Activated T-cell treated with anti-CD3 and anti-CD28 coated beads, Interleukin-2, amount 50 U/mL, for 4 hours (primary cell): ENCODE results near the gene PTPA. TPM values are rescaled to one million over a fixed set of nuclear protein-coding genes. Genes with fewer than 3 reads are reported as not detected.

ENCODE experiments used
- ATAC-seq, 2 donors: fragments of 200-7000 bp; cut with Tn5 transposase; one replicate each; pipeline ENCODE4 v1.10.0; 2021
- DNase-seq: peaks from one replicate; pipeline ENCODE4 v3.0.0-alpha.2; 2020
- H3K27me3 Mint-ChIP-seq: one replicate; pipeline ENCODE4 v1.8.0; 2021; ENCODE audit warnings: low read depth, mixed read lengths
- H3K36me3 Mint-ChIP-seq: one replicate; pipeline ENCODE4 v1.8.0; 2022; ENCODE audit warnings: mixed read lengths; ENCODE audit not compliant: insufficient read depth
- H3K4me1 Mint-ChIP-seq: one replicate; pipeline ENCODE4 v1.8.0; 2021; ENCODE audit warnings: low read depth, mixed read lengths
- H3K4me3 Mint-ChIP-seq: one replicate; pipeline ENCODE4 v1.8.0; 2021; ENCODE audit warnings: mild to moderate bottlenecking, moderate library complexity, mixed read lengths
- H3K9me3 Mint-ChIP-seq: one replicate; pipeline ENCODE4 v1.8.0; 2021; ENCODE audit warnings: mixed read lengths
- total RNA-seq, 3 donors: library from RNA; stranded (reverse); gene quantifications; one replicate each; pipeline ENCODE4 v1.2.1, GENCODE V29; 2021

The PTPA gene
- total RNA-seq, 3 donors from 2014 or later = 80.7 to 90.2 (median 89.9) TPM

GRCh38 chr9:129133082-129133481 lies 21.9 kb downstream of the PTPA start:
- Mint-ChIP-seq H3K36me3 (peaks cover 20% of the 10 kb centered on the region), H3K27me3 (no peaks in the 10 kb centered on the region), H3K4me3 (no peak overlapping the region), H3K9me3 (no peaks in the 10 kb centered on the region), H3K4me1 (peaks cover 6% of the 10 kb centered on the region)
- DNase-seq (no peak), ATAC-seq (no peak)

GRCh38 chr9:129135476-129135875 lies 24.3 kb downstream of the PTPA start:
- Mint-ChIP-seq H3K27me3 (no peaks in the 10 kb centered on the region), H3K4me1 (peaks cover 21% of the 10 kb centered on the region), H3K9me3 (no peaks in the 10 kb centered on the region), H3K4me3 (no peak overlapping the region), H3K36me3 (peaks cover 19% of the 10 kb centered on the region)
- no peak for DNase-seq
- ATAC-seq = no peak

- DNase-seq (no peak), ATAC-seq (no peak)
- H3K36me3 Mint-ChIP-seq = peaks cover 15% of the 10 kb centered on the region
- no peak overlapping the region for H3K4me3 Mint-ChIP-seq
- H3K27me3 Mint-ChIP-seq = no peaks in the 10 kb centered on the region
- no peaks in the 10 kb centered on the region for H3K9me3 Mint-ChIP-seq
- H3K4me1 Mint-ChIP-seq = peaks cover 30% of the 10 kb centered on the region
Observed at GRCh38 chr9:129136446-129137035, 25.3 kb downstream of the PTPA start.

GRCh38 chr9:129137292-129138143 lies 26.3 kb downstream of the PTPA start:
- Mint-ChIP-seq H3K27me3 (no peaks in the 10 kb centered on the region), H3K4me1 (peaks cover 30% of the 10 kb centered on the region), H3K4me3 (no peak overlapping the region), H3K36me3 (peaks cover 12% of the 10 kb centered on the region), H3K9me3 (no peaks in the 10 kb centered on the region)
- no peak for DNase-seq
- ATAC-seq = no peak

- DNase-seq (no peak), ATAC-seq (no peak)
- Mint-ChIP-seq H3K4me3 (no peak overlapping the region), H3K27me3 (no peaks in the 10 kb centered on the region), H3K36me3 (peaks cover 16% of the 10 kb centered on the region), H3K9me3 (no peaks in the 10 kb centered on the region), H3K4me1 (peaks cover 36% of the 10 kb centered on the region)
Observed at GRCh38 chr9:129138144-129138462, 26.9 kb downstream of the PTPA start.

GRCh38 chr9:129138476-129139232 lies 27.4 kb downstream of the PTPA start:
- Mint-ChIP-seq H3K4me1 (peaks cover 39% of the 10 kb centered on the region), H3K36me3 (peaks cover 14% of the 10 kb centered on the region), H3K9me3 (no peaks in the 10 kb centered on the region), H3K4me3 (no peak overlapping the region), H3K27me3 (no peaks in the 10 kb centered on the region)
- ATAC-seq (peak; percentile 1 to 2), DNase-seq (no peak)

- Mint-ChIP-seq H3K4me3 (peak overlapping the region; percentile 83), H3K9me3 (no peaks in the 10 kb centered on the region), H3K36me3 (peaks cover 13% of the 10 kb centered on the region), H3K27me3 (no peaks in the 10 kb centered on the region), H3K4me1 (peaks cover 40% of the 10 kb centered on the region)
- ATAC-seq (peak; percentile 64 to 68), DNase-seq (peak; percentile 72)
Observed at GRCh38 chr9:129139233-129139992, 28.2 kb downstream of the PTPA start.

GRCh38 chr9:129139993-129140396 lies 28.8 kb downstream of the PTPA start:
- DNase-seq (peak; percentile 79), ATAC-seq (peak; percentile 93 to 95)
- Mint-ChIP-seq H3K27me3 (no peaks in the 10 kb centered on the region), H3K36me3 (peaks cover 13% of the 10 kb centered on the region), H3K4me3 (peak overlapping the region; percentile 83), H3K4me1 (peaks cover 40% of the 10 kb centered on the region), H3K9me3 (no peaks in the 10 kb centered on the region)

GRCh38 chr9:129140397-129141065 lies 29.3 kb downstream of the PTPA start:
- Mint-ChIP-seq H3K36me3 (peaks cover 13% of the 10 kb centered on the region), H3K4me1 (peaks cover 40% of the 10 kb centered on the region), H3K9me3 (no peaks in the 10 kb centered on the region), H3K27me3 (no peaks in the 10 kb centered on the region), H3K4me3 (peak overlapping the region; percentile 83)
- ATAC-seq (peak; percentile 3 to 7), DNase-seq (peak; percentile 19)

- Mint-ChIP-seq H3K4me3 (peak overlapping the region; percentile 54), H3K4me1 (peaks cover 40% of the 10 kb centered on the region), H3K27me3 (no peaks in the 10 kb centered on the region), H3K9me3 (no peaks in the 10 kb centered on the region), H3K36me3 (peaks cover 13% of the 10 kb centered on the region)
- ATAC-seq (no peak), DNase-seq (no peak)
Observed at GRCh38 chr9:129141066-129142041, 30.1 kb downstream of the PTPA start.

- H3K27me3 Mint-ChIP-seq = no peaks in the 10 kb centered on the region
- ATAC-seq (no peak), DNase-seq (no peak)
- H3K36me3 Mint-ChIP-seq = peaks cover 15% of the 10 kb centered on the region
- no peaks in the 10 kb centered on the region for H3K9me3 Mint-ChIP-seq
- H3K4me3 Mint-ChIP-seq = no peak overlapping the region
- peaks cover 40% of the 10 kb centered on the region for H3K4me1 Mint-ChIP-seq
Observed at GRCh38 chr9:129142138-129142935, 31.1 kb downstream of the PTPA start.
